Measurements from ENCODE around the gene PRL. TPM values are rescaled to one million over a fixed set of nuclear protein-coding genes. Genes with fewer than 3 reads are reported as not detected.

PRL gene
- total RNA-seq, 1 experiment from 2014 or later: not detected

- H3K4me3 Mint-ChIP-seq: no peak overlapping the region
- H3K4me1 Mint-ChIP-seq: peaks cover 10% of the 10 kb centered on the region
- H3K9me3 Mint-ChIP-seq: no peaks in the 10 kb centered on the region
- no peak for TF ChIP-seq HMGA2 (CRISPR knock-in tag; IDR thresholded peaks at IDR 0.05)
- TF ChIP-seq OVOL2 (CRISPR knock-in tag; IDR thresholded peaks at IDR 0.05; ENCODE audit: borderline replicate concordance): no peak
- TF ChIP-seq ZNF138 (CRISPR knock-in tag; conservative IDR thresholded peaks at IDR 0.05): no peak
- no peak for TF ChIP-seq ZNF396 (CRISPR knock-in tag; IDR thresholded peaks at IDR 0.05; ENCODE audit: borderline replicate concordance)
- no peak for TF ChIP-seq IRF2 (CRISPR knock-in tag; IDR thresholded peaks at IDR 0.05; ENCODE audit: borderline replicate concordance, low read depth)
- no peak for TF ChIP-seq JUN (CRISPR knock-in tag; IDR thresholded peaks at IDR 0.05)
- TF ChIP-seq, protein P1, sequence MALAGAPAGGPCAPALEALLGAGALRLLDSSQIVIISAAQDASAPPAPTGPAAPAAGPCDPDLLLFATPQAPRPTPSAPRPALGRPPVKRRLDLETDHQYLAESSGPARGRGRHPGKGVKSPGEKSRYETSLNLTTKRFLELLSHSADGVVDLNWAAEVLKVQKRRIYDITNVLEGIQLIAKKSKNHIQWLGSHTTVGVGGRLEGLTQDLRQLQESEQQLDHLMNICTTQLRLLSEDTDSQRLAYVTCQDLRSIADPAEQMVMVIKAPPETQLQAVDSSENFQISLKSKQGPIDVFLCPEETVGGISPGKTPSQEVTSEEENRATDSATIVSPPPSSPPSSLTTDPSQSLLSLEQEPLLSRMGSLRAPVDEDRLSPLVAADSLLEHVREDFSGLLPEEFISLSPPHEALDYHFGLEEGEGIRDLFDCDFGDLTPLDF (CRISPR knock-in tag; IDR thresholded peaks at IDR 0.05): no peak
- no peak for TF ChIP-seq ZNF532 (CRISPR knock-in tag; IDR thresholded peaks at IDR 0.05; ENCODE audit: borderline replicate concordance)
- no peak for TF ChIP-seq STAT6 (CRISPR knock-in tag; conservative IDR thresholded peaks at IDR 0.05; ENCODE audit: low read depth)
- no peak for TF ChIP-seq ZNF232 (CRISPR knock-in tag; IDR thresholded peaks at IDR 0.05)
- no peak for TF ChIP-seq MXD4 (CRISPR knock-in tag; IDR thresholded peaks at IDR 0.05; ENCODE audit: borderline replicate concordance)
- no peak for TF ChIP-seq ZNF416 (CRISPR knock-in tag; IDR thresholded peaks at IDR 0.05)
- no peak for TF ChIP-seq SP1 (CRISPR knock-in tag; conservative IDR thresholded peaks at IDR 0.05)
- TF ChIP-seq NFE2L1 (CRISPR knock-in tag; IDR thresholded peaks at IDR 0.05): no peak
- no peak for TF ChIP-seq RORB (CRISPR knock-in tag; IDR thresholded peaks at IDR 0.05)
- TF ChIP-seq AR (CRISPR knock-in tag; IDR thresholded peaks at IDR 0.05): no peak
- TF ChIP-seq, protein P2, sequence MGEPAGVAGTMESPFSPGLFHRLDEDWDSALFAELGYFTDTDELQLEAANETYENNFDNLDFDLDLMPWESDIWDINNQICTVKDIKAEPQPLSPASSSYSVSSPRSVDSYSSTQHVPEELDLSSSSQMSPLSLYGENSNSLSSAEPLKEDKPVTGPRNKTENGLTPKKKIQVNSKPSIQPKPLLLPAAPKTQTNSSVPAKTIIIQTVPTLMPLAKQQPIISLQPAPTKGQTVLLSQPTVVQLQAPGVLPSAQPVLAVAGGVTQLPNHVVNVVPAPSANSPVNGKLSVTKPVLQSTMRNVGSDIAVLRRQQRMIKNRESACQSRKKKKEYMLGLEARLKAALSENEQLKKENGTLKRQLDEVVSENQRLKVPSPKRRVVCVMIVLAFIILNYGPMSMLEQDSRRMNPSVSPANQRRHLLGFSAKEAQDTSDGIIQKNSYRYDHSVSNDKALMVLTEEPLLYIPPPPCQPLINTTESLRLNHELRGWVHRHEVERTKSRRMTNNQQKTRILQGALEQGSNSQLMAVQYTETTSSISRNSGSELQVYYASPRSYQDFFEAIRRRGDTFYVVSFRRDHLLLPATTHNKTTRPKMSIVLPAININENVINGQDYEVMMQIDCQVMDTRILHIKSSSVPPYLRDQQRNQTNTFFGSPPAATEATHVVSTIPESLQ (CRISPR knock-in tag; IDR thresholded peaks at IDR 0.05): no peak
- no peak for TF ChIP-seq NR3C1 (CRISPR knock-in tag; conservative IDR thresholded peaks at IDR 0.05; ENCODE audit: low read depth)
- no peak for TF ChIP-seq NR2C2 (CRISPR knock-in tag; IDR thresholded peaks at IDR 0.05)
- TF ChIP-seq GABPB1 (CRISPR knock-in tag; IDR thresholded peaks at IDR 0.05): no peak
- ATAC-seq (no peak), DNase-seq (ENCODE audit: low spot score) (no peak)
- ChIA-PET CTCF (no interaction called here), POLR2A (no interaction called here)
- no peaks in the 10 kb centered on the region for H3K36me3 Mint-ChIP-seq
- H3K27me3 Mint-ChIP-seq (ENCODE audit: low read depth): no peaks in the 10 kb centered on the region
- no peak overlapping the region for H3K27ac Mint-ChIP-seq
These were observed 35.4 kb upstream of the PRL start for GRCh38 chr6:22332216-22332615.

Measured in WTC11 (cell line).